Measurements from ENCODE around the gene ZRANB2. TPM values are rescaled to one million over a fixed set of nuclear protein-coding genes. Genes with fewer than 3 reads are reported as not detected.
A peak's percentile ranks its signal among the peaks of the same experiment; 100 is the strongest.

ZRANB2 gene
- polyA plus RNA-seq, 3 donors = 153 to 224 (median 210) TPM

GRCh38 chr1:71087713-71088112, 6.9 kb upstream of the ZRANB2 start:
- DNase-seq (ENCODE audit: extremely low read depth in 1 of 11, low read depth in 9 of 11, low spot score in 4 of 11) = no peak

- no peak for DNase-seq (ENCODE audit: extremely low read depth in 1 of 11, low read depth in 9 of 11, low spot score in 4 of 11)
Observed at GRCh38 chr1:71087060-71087459, 6.2 kb upstream of the ZRANB2 start.

- no peak for DNase-seq (ENCODE audit: extremely low read depth in 1 of 11, low read depth in 9 of 11, low spot score in 4 of 11)
Observed at GRCh38 chr1:71086331-71086730, 5.5 kb upstream of the ZRANB2 start.

- no peak for DNase-seq (ENCODE audit: extremely low read depth in 1 of 11, low read depth in 9 of 11, low spot score in 4 of 11)
Observed at GRCh38 chr1:71083271-71083670, 2.4 kb upstream of the ZRANB2 start.

- no peak for DNase-seq (ENCODE audit: extremely low read depth in 1 of 11, low read depth in 9 of 11, low spot score in 4 of 11)
Observed at GRCh38 chr1:71081697-71082080, 854 bp upstream of the ZRANB2 start.

GRCh38 chr1:71080230-71080738, 551 bp downstream of the ZRANB2 start:
- DNase-seq (ENCODE audit: extremely low read depth in 1 of 11, low read depth in 9 of 11, low spot score in 4 of 11) = peak in 6 of 11 donors; percentile 2 to 18 (median 8)

GRCh38 chr1:71074681-71075080, 6.2 kb downstream of the ZRANB2 start:
- DNase-seq (ENCODE audit: extremely low read depth in 1 of 11, low read depth in 9 of 11, low spot score in 4 of 11) = no peak

GRCh38 chr1:71072273-71072672, 8.6 kb downstream of the ZRANB2 start:
- DNase-seq (ENCODE audit: extremely low read depth in 1 of 11, low read depth in 9 of 11, low spot score in 4 of 11) = no peak

GRCh38 chr1:71071720-71072119, 9.1 kb downstream of the ZRANB2 start:
- no peak for DNase-seq (ENCODE audit: extremely low read depth in 1 of 11, low read depth in 9 of 11, low spot score in 4 of 11)

- DNase-seq (ENCODE audit: extremely low read depth in 1 of 11, low read depth in 9 of 11, low spot score in 4 of 11) = no peak
Observed at GRCh38 chr1:71068325-71069240, 12.3 kb downstream of the ZRANB2 start.

GRCh38 chr1:71054791-71055190, 26.0 kb downstream of the ZRANB2 start:
- DNase-seq (ENCODE audit: extremely low read depth in 1 of 11, low read depth in 9 of 11, low spot score in 4 of 11) = no peak

- DNase-seq (ENCODE audit: extremely low read depth in 1 of 11, low read depth in 9 of 11, low spot score in 4 of 11) = no peak
Observed at GRCh38 chr1:71054281-71054731, 26.5 kb downstream of the ZRANB2 start.

GRCh38 chr1:71053758-71054157, 27.1 kb downstream of the ZRANB2 start:
- no peak for DNase-seq (ENCODE audit: extremely low read depth in 1 of 11, low read depth in 9 of 11, low spot score in 4 of 11)

- no peak for DNase-seq (ENCODE audit: extremely low read depth in 1 of 11, low read depth in 9 of 11, low spot score in 4 of 11)
Observed at GRCh38 chr1:71053146-71053545, 27.7 kb downstream of the ZRANB2 start.

GRCh38 chr1:71049951-71050598, 30.8 kb downstream of the ZRANB2 start:
- peak; percentile 41 to 82 (median 63) for DNase-seq (ENCODE audit: extremely low read depth in 1 of 11, low read depth in 9 of 11, low spot score in 4 of 11)

- DNase-seq (ENCODE audit: extremely low read depth in 1 of 11, low read depth in 9 of 11, low spot score in 4 of 11) = peak in 5 of 11 donors; percentile 20 to 56 (median 26)
Observed at GRCh38 chr1:71047635-71048607, 32.9 kb downstream of the ZRANB2 start, which contains the start of gene PTGER3. Gene PTGER3, minus strand, starts transcription at chr1:71047816. Its CDS starts 239 bp downstream, at chr1:71047577.

- DNase-seq (ENCODE audit: extremely low read depth in 1 of 11, low read depth in 9 of 11, low spot score in 4 of 11) = peak in 2 of 11 donors; percentile 3 to 12
Observed at GRCh38 chr1:71046891-71047634, 33.8 kb downstream of the ZRANB2 start.

GRCh38 chr1:71045463-71046028, 35.3 kb downstream of the ZRANB2 start:
- no peak for DNase-seq (ENCODE audit: extremely low read depth in 1 of 11, low read depth in 9 of 11, low spot score in 4 of 11)

Measured in renal cortex interstitium (tissue), 11 donors.